ENCODE data around the gene RAN.

DNA sequence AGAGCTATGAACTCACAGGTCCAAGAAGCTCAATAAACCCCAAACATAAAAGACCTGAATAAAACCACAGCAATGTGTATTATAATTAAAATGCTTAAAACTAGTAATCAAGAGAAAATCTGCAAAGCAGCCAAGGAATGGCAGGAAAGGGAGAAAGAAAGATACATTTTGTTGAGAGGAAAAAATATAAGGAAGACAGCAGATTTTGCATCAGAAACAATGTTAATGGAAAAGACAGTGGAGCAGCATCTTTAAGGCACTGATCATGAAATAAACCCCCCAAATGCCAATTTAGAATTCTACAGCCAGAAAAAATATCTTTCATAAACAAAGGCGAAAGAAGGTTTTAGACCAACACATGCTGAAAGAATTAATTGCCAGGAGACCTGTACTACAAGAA, 39.3 kb downstream of the RAN start:
- TF ChIP-seq, protein P1, sequence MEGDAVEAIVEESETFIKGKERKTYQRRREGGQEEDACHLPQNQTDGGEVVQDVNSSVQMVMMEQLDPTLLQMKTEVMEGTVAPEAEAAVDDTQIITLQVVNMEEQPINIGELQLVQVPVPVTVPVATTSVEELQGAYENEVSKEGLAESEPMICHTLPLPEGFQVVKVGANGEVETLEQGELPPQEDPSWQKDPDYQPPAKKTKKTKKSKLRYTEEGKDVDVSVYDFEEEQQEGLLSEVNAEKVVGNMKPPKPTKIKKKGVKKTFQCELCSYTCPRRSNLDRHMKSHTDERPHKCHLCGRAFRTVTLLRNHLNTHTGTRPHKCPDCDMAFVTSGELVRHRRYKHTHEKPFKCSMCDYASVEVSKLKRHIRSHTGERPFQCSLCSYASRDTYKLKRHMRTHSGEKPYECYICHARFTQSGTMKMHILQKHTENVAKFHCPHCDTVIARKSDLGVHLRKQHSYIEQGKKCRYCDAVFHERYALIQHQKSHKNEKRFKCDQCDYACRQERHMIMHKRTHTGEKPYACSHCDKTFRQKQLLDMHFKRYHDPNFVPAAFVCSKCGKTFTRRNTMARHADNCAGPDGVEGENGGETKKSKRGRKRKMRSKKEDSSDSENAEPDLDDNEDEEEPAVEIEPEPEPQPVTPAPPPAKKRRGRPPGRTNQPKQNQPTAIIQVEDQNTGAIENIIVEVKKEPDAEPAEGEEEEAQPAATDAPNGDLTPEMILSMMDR (IDR thresholded peaks at IDR 0.05) = no peak
- TF ChIP-seq POLR2AphosphoS5 (IDR thresholded peaks at IDR 0.05) = no peak
- TF ChIP-seq POLR2A (IDR thresholded peaks at IDR 0.05) = no peak
- TF ChIP-seq EP300 (IDR thresholded peaks at IDR 0.05) = no peak

Measured in sigmoid colon (tissue), 4 donors.